Psoas muscle (tissue), 8 donors: Measurements from ENCODE around the gene CAPN3. TPM values are rescaled to one million over a fixed set of nuclear protein-coding genes. Genes with fewer than 3 reads are reported as not detected.

Source experiments
- ATAC-seq, 4 donors: fragments of 200-7000 bp; cut with Tn5 transposase; one replicate each; pipeline ENCODE4 v1.9.1; 2020; ENCODE audit warnings: moderate library complexity in 3 of 4, mild to moderate bottlenecking in 2 of 4
- DNase-seq, 2 donors: peaks; one replicate each; pipeline ENCODE4 v3.0.0-alpha.2; 2020
- H3K27ac ChIP-seq: fragments of 200-600 bp; one replicate; pipeline ENCODE4 v1.8.0; 2022
- H3K27me3 ChIP-seq, 3 donors: fragments of 200-600 bp in 1 of 3; one replicate each; pipeline versions ENCODE4 v1.6.1 to v1.8.0; 2013 to 2022; ENCODE audit warnings: low read length in 2 of 3, mild to moderate bottlenecking in 2 of 3, moderate library complexity in 1 of 3; ENCODE audit not compliant: insufficient read depth in 3 of 3
- H3K36me3 ChIP-seq, 2 donors: fragments of 200-600 bp in 1 of 2; one replicate each; pipeline versions ENCODE4 v1.6.1 to v1.8.0; 2013 to 2022; ENCODE audit warnings: low read depth in 1 of 2, mild to moderate bottlenecking in 1 of 2, moderate library complexity in 1 of 2; ENCODE audit not compliant: insufficient read depth in 1 of 2
- H3K4me1 ChIP-seq: fragments of 200-600 bp; one replicate; pipeline ENCODE4 v1.8.0; 2022
- H3K4me3 ChIP-seq: fragments of 200-600 bp; one replicate; pipeline ENCODE4 v1.8.0; 2022; ENCODE audit warnings: mild to moderate bottlenecking
- H3K9me3 ChIP-seq: fragments of 200-600 bp; one replicate; pipeline ENCODE4 v1.8.0; 2022
- WGBS, 3 donors: extraction: QIAGEN DNeasy Blood & Tissue Kit; methylation state at CpG; one replicate each; pipeline versions ENCODE4 v1.1.6 to v1.1.7; 2013; 5-methylcytosine and 5-hydroxymethylcytosine counted together
- intact Hi-C, 2 donors: fragments of 100-400 bp; cut with DNase I; formaldehyde crosslinking; loops; one replicate each; pipeline versions ENCODE4 v1.11.0 to v1.14.2; 2022
- polyA plus RNA-seq, 3 donors: library from polyadenylated mRNA; stranded (reverse); fragments of 200-250 nt; gene quantifications; one replicate each; pipeline ENCODE4 v1.2.3, GENCODE V29; 2013
- total RNA-seq, 4 donors: library from RNA; stranded (reverse); fragmentation: NEBNext Ultra II Directional in 2 of 4; extraction: Animal tissue kit (Norgen Biotek cat#: 25700) in 2 of 4; gene quantifications; one replicate each; pipeline versions ENCODE4 v1.2.1 to v1.2.4, GENCODE V29; 2021 to 2023
- TF ChIP-seq, protein P1 (sequence below): fragments of 200-600 bp; IDR thresholded peaks from one replicate; pipeline ENCODE4 v1.8.0; 2022; ENCODE audit warnings: antibody characterized with exemption
- donor health status: healthy with polysubstance abuse.
- donor health status: DM: no; HTN: no; CAD: no; lungs with moderate emphysema.
- donor health status: Bipolar disorder and iron deficiency.
- donor health status: healthy.
- donor health status: DM: yes; HTN: yes; CAD: no.
- donor health status: DM: no; HTN: no; CAD: no.
- donor health status: DM: no; HTN: no; CAD: no.
- donor health status: DM: yes; HTN: yes; CAD: no.

The CAPN3 gene
- total and polyA plus RNA-seq, 7 donors: 114 to 413 (median 216) TPM

- intact Hi-C loops: no loop called here
- no peak for ATAC-seq
- H3K36me3 ChIP-seq: peaks cover 2 to 37% of the 10 kb centered on the region in 2 donors
These were observed 40.1 kb upstream of the CAPN3 start for GRCh38 chr15:42319206-42319605.

GRCh38 chr15:42324308-42324707 is 35.0 kb upstream of the CAPN3 start:
- H3K36me3 ChIP-seq: peaks cover 2 to 61% of the 10 kb centered on the region in 2 donors
- DNase-seq (no peak), ATAC-seq (peak; percentile 78 to 93 (median 86))
- no peak overlapping the region for H3K4me3 ChIP-seq
- peak overlapping the region; percentile 77 for H3K27ac ChIP-seq
- intact Hi-C loops: loop anchor here in 1 of 2 donors (5.0 kb wide), 1 partner anchor 42 kb away; no protein-coding TSS in a partner anchor
- H3K9me3 ChIP-seq: no peaks in the 10 kb centered on the region
- H3K27me3 ChIP-seq: no peaks in the 10 kb centered on the region
- H3K4me1 ChIP-seq: peaks cover 14% of the 10 kb centered on the region
- TF ChIP-seq, protein P1, sequence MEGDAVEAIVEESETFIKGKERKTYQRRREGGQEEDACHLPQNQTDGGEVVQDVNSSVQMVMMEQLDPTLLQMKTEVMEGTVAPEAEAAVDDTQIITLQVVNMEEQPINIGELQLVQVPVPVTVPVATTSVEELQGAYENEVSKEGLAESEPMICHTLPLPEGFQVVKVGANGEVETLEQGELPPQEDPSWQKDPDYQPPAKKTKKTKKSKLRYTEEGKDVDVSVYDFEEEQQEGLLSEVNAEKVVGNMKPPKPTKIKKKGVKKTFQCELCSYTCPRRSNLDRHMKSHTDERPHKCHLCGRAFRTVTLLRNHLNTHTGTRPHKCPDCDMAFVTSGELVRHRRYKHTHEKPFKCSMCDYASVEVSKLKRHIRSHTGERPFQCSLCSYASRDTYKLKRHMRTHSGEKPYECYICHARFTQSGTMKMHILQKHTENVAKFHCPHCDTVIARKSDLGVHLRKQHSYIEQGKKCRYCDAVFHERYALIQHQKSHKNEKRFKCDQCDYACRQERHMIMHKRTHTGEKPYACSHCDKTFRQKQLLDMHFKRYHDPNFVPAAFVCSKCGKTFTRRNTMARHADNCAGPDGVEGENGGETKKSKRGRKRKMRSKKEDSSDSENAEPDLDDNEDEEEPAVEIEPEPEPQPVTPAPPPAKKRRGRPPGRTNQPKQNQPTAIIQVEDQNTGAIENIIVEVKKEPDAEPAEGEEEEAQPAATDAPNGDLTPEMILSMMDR: no peak
- 26 to 55% (median 30%) methylated on average over 4 of the region's 4 CpGs for WGBS, 3 donors

More at GRCh38 chr15:42319206-42319605, 40.1 kb upstream of the CAPN3 start:
- no peak for DNase-seq
- WGBS, 3 donors: 98 to 100% (median 100%) methylated on average over 2 of the region's 2 CpGs
- H3K4me3 ChIP-seq: no peak overlapping the region
- H3K9me3 ChIP-seq: no peaks in the 10 kb centered on the region
- H3K4me1 ChIP-seq: peaks cover 8% of the 10 kb centered on the region
- TF ChIP-seq, protein P1: no peak
- H3K27ac ChIP-seq: no peak overlapping the region
- H3K27me3 ChIP-seq: no peaks in the 10 kb centered on the region

GRCh38 chr15:42329161-42329560 is 30.1 kb upstream of the CAPN3 start:
- peaks cover 0 to 47% of the 10 kb centered on the region in 2 donors for H3K36me3 ChIP-seq
- ATAC-seq: no peak
- DNase-seq: no peak
- WGBS, 3 donors: 48 to 80% (median 51%) methylated on average over 2 of the region's 2 CpGs
- no peaks in the 10 kb centered on the region for H3K27me3 ChIP-seq
- TF ChIP-seq, protein P1: no peak
- peaks cover 41% of the 10 kb centered on the region for H3K4me1 ChIP-seq
- no peaks in the 10 kb centered on the region for H3K9me3 ChIP-seq
- intact Hi-C loops: loop anchor here in 1 of 2 donors (5.0 kb wide), 2 partner anchors 38 to 58 kb away; no protein-coding TSS in a partner anchor
- H3K27ac ChIP-seq: peak overlapping the region; percentile 87
- no peak overlapping the region for H3K4me3 ChIP-seq

DNA sequence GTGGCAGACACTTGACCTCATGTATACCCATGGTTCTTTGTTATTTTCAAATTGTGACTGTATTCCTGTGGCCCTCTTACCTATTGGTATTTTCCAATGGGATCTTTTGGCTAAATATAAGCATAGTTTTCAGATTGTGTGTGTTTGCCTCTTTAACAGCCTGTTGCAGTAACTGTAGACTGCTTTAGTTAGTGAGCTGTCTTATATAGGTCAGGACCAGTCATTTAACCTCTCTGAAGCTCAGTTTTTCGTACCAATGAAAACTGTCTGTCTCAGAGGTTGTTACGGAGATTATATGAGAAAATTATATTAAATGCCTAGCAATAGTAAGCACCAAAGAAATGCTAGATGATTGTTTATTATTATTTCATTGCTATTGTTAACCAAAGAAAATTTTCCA is 29.3 kb upstream of the CAPN3 start:
- intact Hi-C loops: loop anchor here in 1 of 2 donors (5.0 kb wide), 2 partner anchors 37 to 57 kb away; no protein-coding TSS in a partner anchor
- peak in 3 of 4 donors; percentile 46 to 66 (median 58) for ATAC-seq
- TF ChIP-seq, protein P1: no peak

DNA sequence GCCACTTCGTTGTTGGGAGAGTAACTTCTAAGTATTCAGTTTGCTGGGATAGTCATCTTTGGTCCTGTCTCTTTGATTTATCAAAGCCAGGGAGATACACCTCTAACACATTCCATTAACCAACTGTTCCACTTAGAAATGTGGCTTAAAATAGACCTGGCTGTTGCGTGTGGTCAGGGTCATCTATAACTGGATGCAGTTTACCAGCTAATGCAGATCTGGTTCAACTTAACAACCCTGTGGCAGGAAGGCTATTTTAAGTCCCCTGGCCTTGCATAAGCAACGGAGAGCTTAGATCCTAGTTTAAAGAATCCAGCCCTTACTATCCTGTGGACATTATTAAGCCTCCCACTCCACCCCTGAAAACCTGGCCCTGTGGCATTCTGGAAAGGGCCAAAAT is 28.1 kb upstream of the CAPN3 start:
- Histone ChIP-seq H3K27me3 (no peaks in the 10 kb centered on the region), H3K4me3 (peak overlapping the region; percentile 26), H3K27ac (peak overlapping the region; percentile 87), H3K9me3 (peaks cover 7% of the 10 kb centered on the region), H3K4me1 (peaks cover 36% of the 10 kb centered on the region), H3K36me3 (peaks cover 0 to 47% of the 10 kb centered on the region in 2 donors)
- intact Hi-C loops: no loop called here
- WGBS, 3 donors: 31 to 35% (median 33%) methylated on average over 3 of the region's 3 CpGs
- DNase-seq: no peak
- ATAC-seq: peak; percentile 97 to 99 (median 97)
- TF ChIP-seq, protein P1: no peak

More for the DNA sequence above, 29.3 kb upstream of the CAPN3 start:
- peaks cover 5% of the 10 kb centered on the region for H3K9me3 ChIP-seq
- peaks cover 0 to 55% of the 10 kb centered on the region in 2 donors for H3K36me3 ChIP-seq
- peak overlapping the region; percentile 87 for H3K27ac ChIP-seq
- 32 to 68% (median 45%) methylated on average over 2 of the region's 2 CpGs for WGBS, 3 donors
- no peak for DNase-seq
- H3K27me3 ChIP-seq: no peaks in the 10 kb centered on the region
- H3K4me1 ChIP-seq: peaks cover 36% of the 10 kb centered on the region
- H3K4me3 ChIP-seq: peak overlapping the region; percentile 23
